DMS79 treated with DMSO at 0.1 percent for 48 hours (cell line): Measurements from ENCODE around the gene OTOGL.
A peak's percentile ranks its signal among the peaks of the same experiment; 100 is the strongest.
"Not testable (repeated sequence)": the region's sequence is repeated elsewhere in the genome, so short reads cannot be mapped to it uniquely, and the experiment has no call there.

Source experiments
- DNase-seq: peaks from one replicate; lab custom pipeline; 2025; lab: John Stamatoyannopoulos, UW

OTOGL gene

DNA sequence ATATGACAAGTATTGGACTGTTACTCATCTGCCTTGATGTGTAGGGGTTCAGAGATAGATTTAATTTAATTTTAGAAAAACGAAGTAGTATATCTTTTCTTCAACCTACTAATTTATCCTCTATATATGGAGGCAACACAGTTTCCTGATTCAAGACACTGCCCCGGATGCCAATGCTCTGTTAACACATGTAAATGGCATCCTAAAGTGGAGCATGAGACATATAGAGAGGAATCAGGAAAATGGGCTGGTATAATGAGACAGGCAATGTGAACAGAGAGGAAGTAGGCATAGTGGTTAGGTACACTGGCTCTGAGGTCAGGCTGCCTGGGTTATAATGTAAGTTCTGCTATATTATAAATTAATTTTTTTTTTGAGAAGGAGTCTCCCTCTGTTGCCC is 85.6 kb downstream of the OTOGL start:
- no peak for DNase-seq

- peak; percentile 72 for DNase-seq
Measured at GRCh38 chr12:80186727-80187217, 87.4 kb downstream of the OTOGL start.

GRCh38 chr12:80187660-80188090 is 88.3 kb downstream of the OTOGL start:
- DNase-seq: peak; percentile 90

DNA sequence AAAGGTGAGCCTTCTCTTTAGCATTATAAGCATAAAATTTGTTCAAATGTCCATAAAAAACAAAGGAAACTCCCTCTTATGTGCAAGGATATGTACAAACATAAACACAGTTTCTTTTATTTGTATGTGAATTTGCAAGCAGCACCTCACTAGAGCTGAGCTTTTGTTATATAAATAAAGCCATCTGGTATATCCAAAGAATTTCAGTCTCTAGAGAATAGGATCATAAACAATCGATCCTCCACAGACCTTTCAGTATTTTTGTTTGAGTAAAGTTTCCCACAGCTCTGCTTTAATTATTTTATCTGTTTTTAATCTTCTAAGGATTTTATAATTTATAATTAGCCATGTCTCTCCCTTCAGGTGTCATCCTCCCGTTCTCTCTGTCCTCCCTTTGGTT is 89.2 kb downstream of the OTOGL start:
- DNase-seq: no peak

- DNase-seq: no peak
Measured at GRCh38 chr12:80189241-80189640, 89.9 kb downstream of the OTOGL start.

DNA sequence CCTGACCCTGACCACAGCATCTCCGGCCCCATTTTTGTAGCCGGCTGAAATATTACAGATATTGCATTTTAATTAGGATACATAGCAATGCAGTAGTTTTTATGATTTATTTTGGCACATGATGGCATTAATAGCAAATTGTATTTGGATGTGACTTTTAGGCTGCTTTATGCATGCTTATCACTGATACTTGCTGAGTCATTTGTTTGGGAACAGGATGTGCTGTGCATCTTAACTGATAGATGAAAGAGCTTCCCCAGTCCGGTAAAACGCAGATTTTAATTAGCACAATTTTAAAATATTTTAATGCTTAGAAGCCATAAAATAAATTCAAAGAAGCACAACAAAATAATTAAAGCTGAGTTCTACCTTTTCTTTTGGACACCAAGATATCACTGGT is 90.7 kb downstream of the OTOGL start:
- no peak for DNase-seq

DNA sequence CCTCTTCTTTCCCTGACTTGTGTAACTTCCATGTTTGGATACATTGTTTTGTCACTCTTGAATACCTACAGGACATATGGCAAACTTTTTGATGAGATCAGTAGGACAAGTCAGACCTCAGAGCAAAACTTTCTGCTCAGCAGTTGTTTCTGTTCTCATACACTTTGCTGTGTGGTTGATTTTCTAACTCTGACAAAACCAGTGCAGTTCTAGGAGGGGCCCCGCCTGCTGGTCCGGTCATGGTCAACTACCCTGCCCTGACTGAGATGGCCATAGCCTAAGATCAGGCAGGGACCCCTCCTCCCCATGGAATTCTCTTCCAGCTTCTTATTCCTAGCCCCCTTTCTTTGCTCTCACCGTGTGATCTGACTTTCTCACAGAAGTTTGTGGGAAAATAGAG is 92.8 kb downstream of the OTOGL start:
- DNase-seq: no peak

- no peak for DNase-seq
Measured at GRCh38 chr12:80193865-80194264, 94.5 kb downstream of the OTOGL start.

GRCh38 chr12:80195074-80195726 is 95.9 kb downstream of the OTOGL start:
- DNase-seq: peak; percentile 6

- DNase-seq: no peak
Measured at GRCh38 chr12:80195737-80196136, 96.4 kb downstream of the OTOGL start.

- DNase-seq: no peak
Measured at GRCh38 chr12:80196419-80196818, 97.1 kb downstream of the OTOGL start.

DNA sequence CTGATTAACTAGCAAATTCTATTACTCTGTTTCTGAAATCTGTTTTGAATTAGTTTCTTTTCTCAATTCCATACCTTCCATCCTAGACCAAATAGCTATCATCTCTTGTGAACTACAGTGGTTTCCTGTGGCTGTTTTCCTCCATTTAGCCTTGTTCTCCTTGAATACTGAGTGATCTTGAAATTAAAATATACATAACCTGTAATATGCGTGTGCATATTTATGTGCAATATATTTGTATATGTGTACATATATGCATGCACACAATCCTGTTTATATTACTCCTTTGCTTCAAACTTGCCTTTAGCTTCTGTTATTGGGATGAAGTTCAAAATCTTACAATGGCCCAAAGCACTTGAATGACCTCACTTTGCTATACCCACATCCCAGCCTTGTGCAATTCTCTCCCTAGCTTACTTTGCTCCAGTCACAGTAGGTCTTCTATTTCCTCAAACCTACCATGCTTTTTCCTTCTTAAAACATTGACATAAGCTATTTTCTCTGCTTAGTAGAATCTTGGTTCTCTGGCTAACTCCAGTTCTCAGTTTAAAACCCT is 99.5 kb downstream of the OTOGL start:
- no peak for DNase-seq

GRCh38 chr12:80199931-80200330 is 100.6 kb downstream of the OTOGL start:
- DNase-seq: no peak

DNA sequence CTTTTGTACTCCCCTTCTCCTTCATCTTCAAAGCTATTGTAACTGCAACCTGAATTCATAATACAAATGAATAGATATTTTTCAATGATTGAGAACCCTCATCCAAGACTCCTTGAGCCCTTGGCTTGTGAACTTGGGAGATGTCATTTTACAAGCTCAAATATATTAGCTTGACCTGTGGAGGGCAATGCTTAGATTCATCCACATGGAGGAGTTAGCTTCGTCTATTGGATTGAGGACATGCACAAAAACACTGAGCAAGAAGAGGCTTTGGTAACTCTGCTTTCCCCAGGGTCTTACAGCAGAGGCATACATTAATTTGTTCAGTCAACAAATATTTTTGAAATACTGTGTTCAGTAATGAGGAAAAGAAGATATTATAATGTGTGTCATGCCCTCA is 101.1 kb downstream of the OTOGL start:
- DNase-seq: no peak

- DNase-seq: no peak
Measured at GRCh38 chr12:80201908-80202307, 102.6 kb downstream of the OTOGL start.

- no peak for DNase-seq
Measured at GRCh38 chr12:80205960-80206359, 106.6 kb downstream of the OTOGL start.

- no peak for DNase-seq
Measured at GRCh38 chr12:80208071-80208470, 108.7 kb downstream of the OTOGL start.

- DNase-seq: no peak
Measured at GRCh38 chr12:80211671-80212070, 112.3 kb downstream of the OTOGL start.

GRCh38 chr12:80212938-80213645 is 113.8 kb downstream of the OTOGL start:
- DNase-seq: no peak

GRCh38 chr12:80213871-80214270 is 114.5 kb downstream of the OTOGL start:
- no peak for DNase-seq

GRCh38 chr12:80217011-80217535 is 117.7 kb downstream of the OTOGL start:
- DNase-seq: no peak

- DNase-seq: not testable (repeated sequence)
Measured at GRCh38 chr12:80218925-80219324, 119.6 kb downstream of the OTOGL start.

DNA sequence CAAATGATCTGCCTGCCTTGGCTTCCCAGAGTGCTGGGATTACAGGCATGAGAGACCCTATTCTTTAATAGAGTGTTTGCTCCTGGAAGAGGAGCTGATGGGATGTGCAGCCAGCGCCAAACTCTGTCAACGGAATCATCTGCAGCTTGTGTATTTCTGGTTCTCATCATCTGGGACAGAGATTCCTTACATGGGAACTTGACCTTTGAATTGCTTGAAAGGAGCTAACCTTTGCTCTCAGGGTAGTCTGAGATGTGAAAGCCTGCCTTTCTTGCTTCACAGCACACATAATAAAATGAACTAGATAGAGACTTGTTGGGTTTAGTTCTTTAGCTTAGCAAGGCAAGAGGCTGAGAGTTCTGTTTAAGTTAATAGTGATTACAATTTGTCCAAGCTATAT is 120.0 kb downstream of the OTOGL start:
- no peak for DNase-seq
